Activated CD8-positive, alpha-beta memory T cell treated with anti-CD3 and anti-CD28 coated beads, Interleukin-2, amount 50 U/mL, for 1 hour (primary cell): ENCODE results near the gene SLC39A6.
"Not testable (repeated sequence)": the region's sequence is repeated elsewhere in the genome, so short reads cannot be mapped to it uniquely, and the experiment has no call there.

Experiments used
- DNase-seq: peaks from one replicate; pipeline ENCODE4 v3.0.0-alpha.2; 2020; ENCODE audit errors: extremely low read depth

Gene SLC39A6

GRCh38 chr18:36096955-36097354, 32.2 kb downstream of the SLC39A6 start:
- DNase-seq, result no peak

- DNase-seq, result no peak
Observed at GRCh38 chr18:36095936-36096519, 33.1 kb downstream of the SLC39A6 start.

- no peak for DNase-seq
Observed at GRCh38 chr18:36094431-36094830, 34.7 kb downstream of the SLC39A6 start.

GRCh38 chr18:36092116-36092515, 37.0 kb downstream of the SLC39A6 start:
- not testable (repeated sequence) for DNase-seq

GRCh38 chr18:36089001-36089400, 40.1 kb downstream of the SLC39A6 start:
- no peak for DNase-seq

GRCh38 chr18:36088256-36088655, 40.9 kb downstream of the SLC39A6 start:
- DNase-seq, result no peak

- no peak for DNase-seq
Observed at GRCh38 chr18:36086186-36086585, 43.0 kb downstream of the SLC39A6 start.

GRCh38 chr18:36085195-36085594, 43.9 kb downstream of the SLC39A6 start:
- no peak for DNase-seq

- DNase-seq, result no peak
Observed at GRCh38 chr18:36083729-36084128, 45.4 kb downstream of the SLC39A6 start.

- DNase-seq, result not testable (repeated sequence)
Observed at GRCh38 chr18:36081118-36081517, 48.0 kb downstream of the SLC39A6 start.

- DNase-seq, result no peak
Observed at GRCh38 chr18:36078751-36079529, 50.2 kb downstream of the SLC39A6 start.

GRCh38 chr18:36077764-36078163, 51.4 kb downstream of the SLC39A6 start:
- not testable (repeated sequence) for DNase-seq

GRCh38 chr18:36075862-36076587, 53.1 kb downstream of the SLC39A6 start:
- DNase-seq, result no peak

GRCh38 chr18:36074435-36074834, 54.7 kb downstream of the SLC39A6 start:
- no peak for DNase-seq

- DNase-seq, result no peak
Observed at GRCh38 chr18:36073676-36074075, 55.5 kb downstream of the SLC39A6 start.

GRCh38 chr18:36072406-36072805, 56.7 kb downstream of the SLC39A6 start:
- DNase-seq, result not testable (repeated sequence)

- peak; percentile 90 for DNase-seq
Observed at GRCh38 chr18:36067055-36067957, 61.8 kb downstream of the SLC39A6 start, which contains the start of gene RPRD1A. Gene RPRD1A, minus strand, starts transcription at chr18:36067559. Its CDS starts 155 bp downstream, at chr18:36067404.

- no peak for DNase-seq
Observed at GRCh38 chr18:36066686-36067054, 62.5 kb downstream of the SLC39A6 start.

- DNase-seq, result no peak
Observed at GRCh38 chr18:36066001-36066400, 63.1 kb downstream of the SLC39A6 start.

- DNase-seq, result not testable (repeated sequence)
Observed at GRCh38 chr18:36064809-36065079, 64.4 kb downstream of the SLC39A6 start.

- DNase-seq, result no peak
Observed at GRCh38 chr18:36064027-36064808, 64.9 kb downstream of the SLC39A6 start.
